Kidney (tissue), 14 donors: ENCODE results near the gene SORCS2. TPM values are rescaled to one million over a fixed set of nuclear protein-coding genes. Genes with fewer than 3 reads are reported as not detected.

Experiments
- DNase-seq, 5 donors: peaks; one replicate each; pipeline ENCODE4 v3.0.0-alpha.2; 2013 to 2020
- FAIRE-seq: peaks from 2 replicates; lab custom pipeline; 2012; peaks lifted over from hg19 to GRCh38; lab: Jason Lieb, UNC
- H3K27ac ChIP-seq, 2 donors: one replicate each; pipeline ENCODE4 v1.7.0; 2013; ENCODE audit warnings: low read depth in 2 of 2, low read length in 2 of 2, inconsistent platforms in 1 of 2
- H3K27me3 ChIP-seq: one replicate; pipeline ENCODE4 v1.7.1; 2013; ENCODE audit warnings: low read length, inconsistent platforms; ENCODE audit not compliant: control insufficient read depth, insufficient read depth
- H3K36me3 ChIP-seq, 3 donors: one replicate each; pipeline versions ENCODE4 v1.7.0 to v1.7.1; 2013; ENCODE audit warnings: low read length in 3 of 3, control low read depth in 1 of 3, inconsistent platforms in 1 of 3; ENCODE audit not compliant: insufficient read depth in 3 of 3, control insufficient read depth in 2 of 3
- H3K4me1 ChIP-seq, 3 donors: one replicate each; pipeline versions ENCODE4 v1.7.0 to v1.7.1; 2013; ENCODE audit warnings: low read length in 3 of 3, inconsistent platforms in 1 of 3, low read depth in 1 of 3; ENCODE audit not compliant: control insufficient read depth in 2 of 3, insufficient read depth in 2 of 3
- H3K4me3 ChIP-seq, 3 donors: one replicate each; pipeline versions ENCODE4 v1.7.0 to v1.8.1; 2013; ENCODE audit warnings: low read length in 3 of 3, control low read depth in 1 of 3, inconsistent platforms in 1 of 3
- H3K9ac ChIP-seq, 3 donors: one replicate each; pipeline versions ENCODE4 v1.7.0 to v1.7.1; 2013; ENCODE audit warnings: low read length in 3 of 3, control low read depth in 1 of 3, inconsistent platforms in 1 of 3
- H3K9me3 ChIP-seq, 3 donors: one replicate each; pipeline versions ENCODE4 v1.7.0 to v1.7.1; 2013; ENCODE audit warnings: low read length in 3 of 3, control low read depth in 1 of 3, inconsistent platforms in 1 of 3; ENCODE audit not compliant: control insufficient read depth in 2 of 3, insufficient read depth in 1 of 3
- intact Hi-C: fragments of 100-400 bp; cut with DNase I; formaldehyde crosslinking; loops from one replicate; pipeline ENCODE4 v1.11.1; 2022
- polyA plus RNA-seq: library from polyadenylated mRNA; stranded (reverse); fragments of 350-450 nt; fragmentation: Illumina TruSeq; extraction: RNeasy Lipid Tissue Mini Kit (QIAGEN cat#74804); gene quantifications from one replicate; pipeline ENCODE4 v1.2.3, GENCODE V29; 2014; ENCODE audit warnings: low read depth, low replicate concordance; ENCODE audit not compliant: insufficient read depth
- total RNA-seq: library from RNA; stranded (reverse); fragmentation: NEBNext Ultra II Directional; extraction: Animal tissue kit (Norgen Biotek cat#: 25700); gene quantifications from one replicate; pipeline ENCODE4 v1.2.1, GENCODE V29; 2021
- TF ChIP-seq, protein P1 (sequence below): IDR thresholded peaks from 3 replicates; pipeline ENCODE4 v1.5.1; 2012; ENCODE audit warnings: mild to moderate bottlenecking, moderate library complexity, borderline replicate concordance; ENCODE audit not compliant: insufficient read depth; ENCODE audit errors: extremely low read depth
- donor health status: control.
- donor health status: control.
- donor health status: control.
- donor health status: control.
- donor health status: control.
- donor health status: DM: yes; HTN: yes; CAD: no.
- donor health status: Normal renal cell carcinoma (clear cell type).

The SORCS2 gene
- total and polyA plus RNA-seq, 2 donors from 2014 or later, result 6.1 to 9.1 TPM

- Histone ChIP-seq H3K27me3 (no peaks in the 10 kb centered on the region), H3K36me3 (no peaks in the 10 kb centered on the region), H3K27ac (no peak overlapping the region), H3K4me3 (no peak overlapping the region), H3K4me1 (no peaks in the 10 kb centered on the region), H3K9me3 (no peaks in the 10 kb centered on the region), H3K9ac (no peak overlapping the region)
- intact Hi-C loops, result no loop called here
- no peak for FAIRE-seq
- DNase-seq, result no peak
- TF ChIP-seq, protein P1, sequence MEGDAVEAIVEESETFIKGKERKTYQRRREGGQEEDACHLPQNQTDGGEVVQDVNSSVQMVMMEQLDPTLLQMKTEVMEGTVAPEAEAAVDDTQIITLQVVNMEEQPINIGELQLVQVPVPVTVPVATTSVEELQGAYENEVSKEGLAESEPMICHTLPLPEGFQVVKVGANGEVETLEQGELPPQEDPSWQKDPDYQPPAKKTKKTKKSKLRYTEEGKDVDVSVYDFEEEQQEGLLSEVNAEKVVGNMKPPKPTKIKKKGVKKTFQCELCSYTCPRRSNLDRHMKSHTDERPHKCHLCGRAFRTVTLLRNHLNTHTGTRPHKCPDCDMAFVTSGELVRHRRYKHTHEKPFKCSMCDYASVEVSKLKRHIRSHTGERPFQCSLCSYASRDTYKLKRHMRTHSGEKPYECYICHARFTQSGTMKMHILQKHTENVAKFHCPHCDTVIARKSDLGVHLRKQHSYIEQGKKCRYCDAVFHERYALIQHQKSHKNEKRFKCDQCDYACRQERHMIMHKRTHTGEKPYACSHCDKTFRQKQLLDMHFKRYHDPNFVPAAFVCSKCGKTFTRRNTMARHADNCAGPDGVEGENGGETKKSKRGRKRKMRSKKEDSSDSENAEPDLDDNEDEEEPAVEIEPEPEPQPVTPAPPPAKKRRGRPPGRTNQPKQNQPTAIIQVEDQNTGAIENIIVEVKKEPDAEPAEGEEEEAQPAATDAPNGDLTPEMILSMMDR, result no peak
Observed at GRCh38 chr4:7535094-7535493, 342.8 kb downstream of the SORCS2 start.

- H3K9ac ChIP-seq, result no peak overlapping the region
- TF ChIP-seq, protein P1, result no peak
- FAIRE-seq (no peak), DNase-seq (no peak)
- H3K36me3 ChIP-seq, result no peaks in the 10 kb centered on the region
- intact Hi-C loops, result no loop called here
- no peaks in the 10 kb centered on the region for H3K27me3 ChIP-seq
- H3K4me3 ChIP-seq, result no peak overlapping the region
- H3K27ac ChIP-seq, result no peak overlapping the region
- H3K9me3 ChIP-seq, result no peaks in the 10 kb centered on the region
- H3K4me1 ChIP-seq, result no peaks in the 10 kb centered on the region
Observed at GRCh38 chr4:7535619-7536018, 343.3 kb downstream of the SORCS2 start.

GRCh38 chr4:7536876-7537275 is 344.5 kb downstream of the SORCS2 start:
- intact Hi-C loops, result no loop called here
- Histone ChIP-seq H3K9me3 (no peaks in the 10 kb centered on the region), H3K9ac (no peak overlapping the region), H3K4me3 (no peak overlapping the region), H3K27me3 (no peaks in the 10 kb centered on the region), H3K4me1 (no peaks in the 10 kb centered on the region), H3K27ac (no peak overlapping the region), H3K36me3 (no peaks in the 10 kb centered on the region)
- TF ChIP-seq, protein P1, result no peak
- FAIRE-seq (no peak), DNase-seq (no peak)

DNA sequence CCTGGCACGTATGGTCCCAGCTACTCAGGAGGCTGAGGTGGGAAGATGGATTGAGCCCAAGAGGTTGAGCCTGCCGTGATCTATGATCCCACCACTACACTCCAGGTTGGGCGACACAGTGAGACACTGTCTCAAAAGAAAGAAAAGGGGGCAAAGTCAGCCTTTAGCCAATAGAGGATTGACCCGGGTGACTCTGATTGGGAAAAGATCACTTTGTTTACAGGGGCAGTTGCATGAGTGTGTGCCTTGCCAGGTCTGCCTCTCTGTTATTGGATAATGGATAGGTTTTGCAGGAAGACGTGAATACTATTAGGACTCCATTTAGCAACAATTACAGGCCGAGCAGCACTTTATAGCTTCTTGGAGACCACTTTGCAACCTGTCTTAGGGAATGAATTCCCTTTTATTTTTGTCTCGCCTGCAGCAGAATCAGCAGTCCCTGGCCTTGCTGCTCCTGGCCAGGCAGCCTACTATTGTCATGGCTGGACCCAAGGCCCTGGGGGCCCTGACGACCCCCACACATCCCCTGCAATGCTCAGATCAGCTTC is 345.6 kb downstream of the SORCS2 start:
- H3K4me3 ChIP-seq, result no peak overlapping the region
- FAIRE-seq, result no peak
- DNase-seq, result no peak
- no peaks in the 10 kb centered on the region for H3K36me3 ChIP-seq
- H3K9me3 ChIP-seq, result no peaks in the 10 kb centered on the region
- no peak overlapping the region for H3K27ac ChIP-seq
- H3K27me3 ChIP-seq, result no peaks in the 10 kb centered on the region
- H3K4me1 ChIP-seq, result no peaks in the 10 kb centered on the region
- intact Hi-C loops, result no loop called here
- no peak overlapping the region for H3K9ac ChIP-seq
- TF ChIP-seq, protein P1, result no peak
